Thyroid gland (tissue), 4 donors: ENCODE measurements around the gene ZNF865.

Experiments used
- POLR2A ChIP-seq, 2 donors: fragments of 450-650 bp; IDR thresholded peaks; one replicate each; pipeline ENCODE4 v1.6.1; 2017; ENCODE audit warnings: antibody characterized with exemption in 2 of 2, mild to moderate bottlenecking in 2 of 2, moderate library complexity in 1 of 2
- TF ChIP-seq, protein P1 (sequence below), 6 experiments: fragments of 200-600 bp in 3 of 6; fragments of 450-650 bp in 3 of 6; sonication (generic) in 3 of 6; IDR thresholded peaks; one replicate each; pipeline ENCODE4 v1.5.1; 2016 to 2019; ENCODE audit warnings: antibody characterized with exemption in 6 of 6, mild to moderate bottlenecking in 2 of 6, inconsistent platforms in 1 of 6, moderate library complexity in 1 of 6

DNA sequence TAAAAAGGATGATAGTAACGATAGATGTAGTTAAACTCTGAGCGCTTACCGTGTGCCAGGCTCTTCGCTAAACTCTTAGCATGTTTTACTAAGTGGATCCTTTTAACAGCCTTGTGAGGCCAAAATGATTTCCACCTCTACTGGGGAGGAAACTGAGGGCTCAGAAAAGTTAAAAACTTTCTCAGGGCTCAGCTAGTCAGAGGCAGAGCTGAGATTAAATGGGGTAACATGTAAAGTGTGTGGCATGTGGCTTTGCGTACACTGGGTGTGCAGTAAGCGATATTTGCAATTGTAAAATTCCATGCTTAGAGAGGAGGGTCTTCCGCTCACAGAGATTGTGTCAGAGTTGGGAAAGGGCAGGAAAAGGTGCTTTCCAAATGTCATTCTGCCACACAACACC lies 51.1 kb downstream of the ZNF865 start:
- TF ChIP-seq POLR2A (IDR thresholded peaks at IDR 0.05), result no peak
- TF ChIP-seq, protein P1, sequence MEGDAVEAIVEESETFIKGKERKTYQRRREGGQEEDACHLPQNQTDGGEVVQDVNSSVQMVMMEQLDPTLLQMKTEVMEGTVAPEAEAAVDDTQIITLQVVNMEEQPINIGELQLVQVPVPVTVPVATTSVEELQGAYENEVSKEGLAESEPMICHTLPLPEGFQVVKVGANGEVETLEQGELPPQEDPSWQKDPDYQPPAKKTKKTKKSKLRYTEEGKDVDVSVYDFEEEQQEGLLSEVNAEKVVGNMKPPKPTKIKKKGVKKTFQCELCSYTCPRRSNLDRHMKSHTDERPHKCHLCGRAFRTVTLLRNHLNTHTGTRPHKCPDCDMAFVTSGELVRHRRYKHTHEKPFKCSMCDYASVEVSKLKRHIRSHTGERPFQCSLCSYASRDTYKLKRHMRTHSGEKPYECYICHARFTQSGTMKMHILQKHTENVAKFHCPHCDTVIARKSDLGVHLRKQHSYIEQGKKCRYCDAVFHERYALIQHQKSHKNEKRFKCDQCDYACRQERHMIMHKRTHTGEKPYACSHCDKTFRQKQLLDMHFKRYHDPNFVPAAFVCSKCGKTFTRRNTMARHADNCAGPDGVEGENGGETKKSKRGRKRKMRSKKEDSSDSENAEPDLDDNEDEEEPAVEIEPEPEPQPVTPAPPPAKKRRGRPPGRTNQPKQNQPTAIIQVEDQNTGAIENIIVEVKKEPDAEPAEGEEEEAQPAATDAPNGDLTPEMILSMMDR (IDR thresholded peaks at IDR 0.05), result no peak
